Measurements from ENCODE around the gene ZNF791.

GRCh38 chr19:12680034-12680433, 69.3 kb downstream of the ZNF791 start:
- TF ChIP-seq ZNF274 (IDR thresholded peaks at IDR 0.05; ENCODE audit: low read depth, low read length) (no peak), YY1 (IDR thresholded peaks at IDR 0.05; ENCODE audit: insufficient read depth, insufficient read length) (no peak)
